Measurements from ENCODE around the gene NBAS. TPM values are rescaled to one million over a fixed set of nuclear protein-coding genes. Genes with fewer than 3 reads are reported as not detected.

Gene NBAS
- 10 to 100 TPM; 27.3 to 43.6 (median 28.4) TPM for total RNA-seq

DNA sequence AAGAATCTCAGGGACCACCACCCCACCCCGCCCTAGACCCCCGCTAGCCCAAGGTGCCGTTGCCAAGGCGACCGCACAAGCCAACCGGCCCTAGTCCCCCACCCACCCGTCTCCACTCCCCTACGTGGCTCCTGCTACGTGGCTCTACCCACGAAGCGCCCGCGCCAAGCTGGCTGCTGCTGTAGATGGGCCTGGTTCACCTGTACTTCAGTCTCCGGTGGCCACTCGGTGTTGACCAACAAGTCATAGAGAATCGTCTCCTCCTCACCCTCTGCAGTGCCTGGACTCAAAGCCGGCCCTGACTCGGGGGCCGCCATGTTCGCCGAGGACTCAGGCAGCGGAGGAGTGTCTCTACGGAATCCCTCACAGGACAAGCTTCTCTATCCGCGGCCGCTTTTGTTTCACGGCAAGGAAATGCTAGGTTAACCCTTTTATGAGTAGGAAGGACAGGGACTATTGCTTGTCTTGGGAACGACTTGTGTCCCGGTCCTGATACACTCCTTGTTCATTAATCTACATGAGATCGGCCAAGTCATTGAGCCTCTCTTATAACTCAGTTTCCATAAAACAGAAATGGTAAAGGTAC is at the start of gene NBAS:
TSS of gene NBAS (minus strand) at position 347 of the 586 bp plus-strand sequence. CDS start at position 317, 30 bp downstream.
- H3K9me3 ChIP-seq: no peaks in the 10 kb centered on the region
- no peaks in the 10 kb centered on the region for H3K36me3 ChIP-seq
- DNase-seq (peak; percentile 59 to 83), ATAC-seq (peak; percentile 95 to 96)
- H3K4me3 ChIP-seq: peak within 1 kb of the TSS; percentile 80 to 95 (median 82)
- peaks cover 23 to 27% of the 10 kb centered on the region in 2 donors for H3K4me1 ChIP-seq
- in situ Hi-C loops (cut with MboI; ENCODE audit: low sequenced_read_pairs in 4 of 4) (no loop called here), intact Hi-C loops (cut with DNase I; ENCODE audit: low total_unique reads) (loop anchor here (1.0 to 5.0 kb wide), 2 partner anchors 30 to 109 kb away; partner anchors contain the start of gene DDX1)
- H3K27ac ChIP-seq: peak within 1 kb of the TSS; percentile 84 to 89 (median 84)
- no peaks in the 10 kb centered on the region for H3K27me3 ChIP-seq
- TF ChIP-seq CTCF (IDR thresholded peaks at IDR 0.05 in 4 of 5, conservative IDR thresholded peaks at IDR 0.05 in 1 of 5): peak in 1 of 5 experiments; percentile 11
- peak in 1 of 2 donors; percentile 31 for TF ChIP-seq POLR2A (IDR thresholded peaks at IDR 0.05)

DNA sequence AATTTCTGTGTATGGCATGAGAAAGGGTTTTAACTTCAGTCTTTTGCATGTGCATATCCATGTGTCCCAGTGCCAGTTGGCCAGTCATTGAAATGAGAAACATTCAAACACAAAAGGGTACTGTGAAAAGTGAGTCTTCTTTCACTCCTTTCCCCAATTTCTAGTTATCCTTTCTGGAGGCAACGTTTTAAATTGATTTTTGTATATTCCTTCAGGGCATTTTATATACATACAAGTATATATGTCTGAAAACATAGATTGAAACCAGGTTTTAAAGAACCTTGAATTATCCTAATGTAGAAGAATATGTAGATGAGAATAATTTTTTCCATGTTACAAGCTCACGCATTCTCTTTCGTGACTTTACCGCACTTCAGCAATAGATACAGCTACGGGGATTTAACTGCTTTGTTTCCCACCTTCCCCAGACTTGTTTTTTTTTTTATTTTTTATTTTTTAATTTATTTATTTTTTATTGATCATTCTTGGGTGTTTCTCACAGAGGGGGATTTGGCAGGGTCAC is 49.4 kb upstream of the NBAS start:
- no peak for ATAC-seq
- Histone ChIP-seq H3K36me3 (peaks cover 11 to 62% of the 10 kb centered on the region in 2 donors), H3K27me3 (no peaks in the 10 kb centered on the region), H3K27ac (no peak overlapping the region), H3K4me3 (no peak overlapping the region), H3K4me1 (no peaks in the 10 kb centered on the region), H3K9me3 (no peaks in the 10 kb centered on the region)
- DNase-seq: no peak
- in situ Hi-C loops (cut with MboI; ENCODE audit: low sequenced_read_pairs in 4 of 4): no loop called here
- TF ChIP-seq POLR2A (IDR thresholded peaks at IDR 0.05) (no peak), CTCF (IDR thresholded peaks at IDR 0.05 in 4 of 5, conservative IDR thresholded peaks at IDR 0.05 in 1 of 5) (no peak)
- intact Hi-C loops (cut with DNase I; ENCODE audit: low total_unique reads): no loop called here

DNA sequence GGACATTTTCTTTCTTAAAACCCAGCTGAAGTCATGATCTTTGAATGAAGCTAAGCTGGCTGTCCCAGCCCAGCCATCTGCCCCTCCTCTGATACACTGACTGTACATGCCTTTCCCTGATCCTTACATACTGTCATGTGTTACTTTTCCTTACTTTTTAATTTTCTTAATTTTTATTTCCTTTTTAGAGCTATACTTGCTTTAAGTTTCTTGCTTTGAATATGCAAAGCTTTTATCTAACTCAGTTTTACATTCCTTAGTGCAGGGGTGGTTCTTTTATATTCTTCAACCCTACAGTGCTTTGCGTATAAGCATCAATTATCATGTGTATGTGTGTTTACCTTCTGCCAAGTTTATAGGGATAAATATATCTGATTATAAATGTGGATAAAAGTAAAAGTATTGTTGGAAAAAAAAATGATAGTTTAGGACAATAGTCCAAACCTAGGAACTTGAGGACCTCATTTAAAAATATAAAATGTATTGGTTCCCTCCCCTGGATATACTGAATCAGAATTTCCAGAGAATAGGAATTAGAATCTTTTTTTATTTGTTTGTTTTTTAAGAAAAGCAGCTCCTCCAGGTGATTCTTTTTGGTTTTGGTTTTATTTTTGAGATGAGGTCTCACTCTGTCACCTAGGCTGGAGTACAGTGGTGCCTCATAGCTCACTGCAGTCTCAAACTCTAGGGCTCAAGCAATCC is 48.4 kb upstream of the NBAS start:
- Histone ChIP-seq H3K27ac (no peak overlapping the region), H3K27me3 (no peaks in the 10 kb centered on the region), H3K36me3 (peaks cover 11 to 63% of the 10 kb centered on the region in 2 donors), H3K4me3 (no peak overlapping the region), H3K9me3 (no peaks in the 10 kb centered on the region), H3K4me1 (no peaks in the 10 kb centered on the region)
- ATAC-seq (no peak), DNase-seq (no peak)
- in situ Hi-C loops (cut with MboI; ENCODE audit: low sequenced_read_pairs in 4 of 4) (no loop called here), intact Hi-C loops (cut with DNase I; ENCODE audit: low total_unique reads) (no loop called here)
- TF ChIP-seq CTCF (IDR thresholded peaks at IDR 0.05 in 4 of 5, conservative IDR thresholded peaks at IDR 0.05 in 1 of 5): no peak
- TF ChIP-seq POLR2A (IDR thresholded peaks at IDR 0.05): no peak

GRCh38 chr2:15608392-15608761 is 47.2 kb upstream of the NBAS start:
- ATAC-seq (no peak), DNase-seq (no peak)
- Histone ChIP-seq H3K9me3 (no peaks in the 10 kb centered on the region), H3K4me1 (no peaks in the 10 kb centered on the region), H3K4me3 (no peak overlapping the region), H3K27ac (no peak overlapping the region), H3K27me3 (no peaks in the 10 kb centered on the region), H3K36me3 (peaks cover 11 to 72% of the 10 kb centered on the region in 2 donors)
- intact Hi-C loops (cut with DNase I; ENCODE audit: low total_unique reads) (no loop called here), in situ Hi-C loops (cut with MboI; ENCODE audit: low sequenced_read_pairs in 4 of 4) (no loop called here)
- TF ChIP-seq POLR2A (IDR thresholded peaks at IDR 0.05) (no peak), CTCF (IDR thresholded peaks at IDR 0.05 in 4 of 5, conservative IDR thresholded peaks at IDR 0.05 in 1 of 5) (no peak)
